GM18868 (cell line): ENCODE measurements around the gene CISH.
A peak's percentile ranks its signal among the peaks of the same experiment; 100 is the strongest.

ENCODE experiments used
- ATAC-seq: cut with Tn5 transposase; IDR thresholded peaks from one replicate; pipeline ENCODE4 v1.9.1; 2021; ENCODE audit warnings: mild to moderate bottlenecking, moderate library complexity; ENCODE audit not compliant: unreplicated experiment

Gene CISH

DNA sequence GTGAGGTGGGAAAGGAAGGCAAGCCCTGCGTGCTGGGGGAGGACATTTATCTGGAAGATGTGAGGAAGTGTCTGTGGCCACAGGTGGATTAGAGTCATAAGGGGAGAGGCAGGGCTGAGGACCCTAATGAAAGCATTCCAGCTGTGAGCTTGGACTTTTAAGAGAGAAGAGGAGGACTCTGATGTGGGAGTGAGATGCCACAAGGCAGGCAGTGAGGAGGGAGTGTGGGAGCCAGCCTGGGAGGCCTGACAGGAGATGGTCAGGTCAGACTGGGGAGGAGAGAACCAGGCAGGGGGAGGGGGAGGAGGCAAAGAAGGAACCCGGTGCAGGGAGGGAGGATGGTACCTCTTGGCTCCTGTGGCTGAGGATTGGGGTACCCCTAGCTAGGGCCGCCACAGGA, 26.4 kb upstream of the CISH start:
- ATAC-seq: no peak

GRCh38 chr3:50637011-50637410, 25.4 kb upstream of the CISH start:
- no peak for ATAC-seq

GRCh38 chr3:50635066-50635465, 23.5 kb upstream of the CISH start:
- no peak for ATAC-seq

DNA sequence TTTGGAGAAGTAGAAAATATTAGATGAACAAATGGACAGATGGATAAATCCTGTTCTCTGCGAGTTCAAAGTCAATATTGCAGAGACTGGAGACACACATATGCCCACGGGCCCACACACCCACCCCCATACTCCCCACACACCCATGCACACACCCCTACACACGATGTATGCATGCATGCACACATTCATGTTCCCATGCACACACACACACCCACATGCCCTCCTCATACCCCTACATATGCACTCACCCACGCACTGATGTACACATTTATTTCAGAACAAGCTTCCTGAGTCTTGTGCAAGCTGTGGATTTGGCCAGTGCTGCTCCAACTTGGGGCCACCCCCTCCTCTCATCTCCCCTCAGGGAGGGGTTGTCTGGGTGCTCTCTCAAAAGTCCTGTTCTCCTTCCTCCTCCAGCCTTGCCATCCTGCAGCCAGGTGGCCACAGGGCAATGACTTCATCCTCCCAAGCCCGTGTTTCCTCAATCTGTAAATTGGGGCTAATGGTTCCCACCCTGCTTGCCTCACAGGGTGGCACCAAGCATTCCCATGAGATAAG, 21.7 kb upstream of the CISH start:
- ATAC-seq: no peak

GRCh38 chr3:50632450-50632849, 20.9 kb upstream of the CISH start:
- no peak for ATAC-seq

- no peak for ATAC-seq
Measured at GRCh38 chr3:50630877-50631276, 19.3 kb upstream of the CISH start.

DNA sequence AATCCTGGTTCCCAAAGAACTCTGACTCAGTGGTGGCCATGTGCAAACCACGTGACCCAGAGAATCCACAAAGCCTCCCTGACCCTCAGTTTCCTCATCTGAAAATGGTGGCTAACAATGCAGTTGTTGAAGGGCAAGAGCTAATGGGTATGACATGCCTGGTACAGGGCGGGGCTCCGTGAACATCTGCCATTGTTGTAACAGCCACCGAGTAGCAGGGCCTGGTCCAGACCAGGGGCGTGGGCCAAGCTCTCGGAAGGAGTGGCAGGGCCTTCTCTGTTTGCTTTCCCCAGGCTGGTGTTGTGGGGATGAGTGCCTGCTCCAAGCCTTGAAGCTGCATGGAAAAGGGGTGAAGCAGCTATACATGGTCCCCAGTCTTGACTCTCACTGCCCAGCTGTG, 18.8 kb upstream of the CISH start:
- no peak for ATAC-seq

- no peak for ATAC-seq
Measured at GRCh38 chr3:50628601-50629000, 17.0 kb upstream of the CISH start.

- no peak for ATAC-seq
Measured at GRCh38 chr3:50627407-50628051, 16.0 kb upstream of the CISH start.

GRCh38 chr3:50626401-50626800, 14.8 kb upstream of the CISH start:
- no peak for ATAC-seq

DNA sequence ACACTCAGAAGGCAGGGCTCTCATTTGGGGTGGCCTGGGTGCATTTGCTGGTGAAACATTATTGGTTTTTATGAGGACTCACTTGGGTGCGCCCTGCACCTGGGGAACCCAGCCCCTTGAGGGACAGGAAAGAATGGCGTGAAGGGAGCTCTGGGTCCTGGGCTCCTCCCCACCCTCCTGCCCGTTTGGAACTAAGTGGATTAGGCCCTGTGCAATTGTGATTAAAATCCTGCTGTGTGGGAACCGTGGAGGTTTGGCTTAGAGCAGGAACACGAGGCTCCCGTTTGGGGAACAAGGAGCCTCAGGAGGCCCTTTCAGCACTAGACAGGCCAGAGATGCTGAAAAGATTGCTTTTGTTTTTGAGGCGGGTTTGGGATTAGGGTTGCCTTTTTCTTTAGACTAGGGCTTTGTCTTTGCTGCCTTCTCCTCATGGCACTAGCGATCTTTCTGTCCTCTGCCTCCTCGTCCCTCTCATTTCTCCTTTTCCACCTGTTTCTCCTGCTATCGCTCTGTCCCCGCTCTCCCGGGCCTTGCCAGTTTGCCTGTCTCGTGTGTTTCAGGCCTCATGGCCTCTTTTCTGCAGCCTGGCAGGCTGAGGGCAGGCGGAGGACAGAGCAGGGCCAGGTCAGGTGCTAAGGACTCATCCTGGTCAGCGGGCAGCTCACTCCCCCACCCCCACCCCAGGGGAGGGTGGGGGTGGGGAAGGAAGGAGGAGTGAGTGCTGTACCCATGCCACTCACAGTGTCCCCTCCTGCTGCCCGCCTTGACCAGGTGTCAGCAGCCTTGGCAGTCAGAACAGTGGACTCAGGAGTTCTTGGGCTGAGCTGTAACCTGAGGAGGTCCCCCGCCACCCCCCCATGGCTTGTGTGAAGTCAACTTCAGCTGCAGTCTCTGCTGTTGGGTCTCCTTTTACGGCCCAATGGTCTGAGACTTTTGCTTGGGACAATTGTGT, 13.9 kb upstream of the CISH start:
- ATAC-seq: no peak

DNA sequence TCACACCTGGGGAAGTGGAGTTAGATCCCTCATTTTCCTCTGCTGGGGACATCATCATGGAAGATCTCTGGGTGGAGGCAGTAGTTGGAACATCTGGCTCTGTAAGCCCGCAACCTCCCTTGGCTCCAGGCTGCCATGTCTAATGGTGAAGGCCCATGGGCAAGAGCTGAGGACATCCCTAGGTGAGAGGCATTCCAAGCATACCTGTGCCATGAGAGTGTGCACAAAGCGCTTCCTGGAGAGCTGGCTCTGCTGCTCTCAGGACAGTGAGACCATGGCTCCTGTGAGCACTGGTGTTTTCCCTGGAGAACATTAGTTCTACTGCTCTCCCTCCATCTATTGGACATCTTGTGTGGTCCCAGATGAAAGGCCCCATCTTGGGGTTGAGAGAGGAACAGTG, 13.1 kb upstream of the CISH start:
- ATAC-seq: no peak

DNA sequence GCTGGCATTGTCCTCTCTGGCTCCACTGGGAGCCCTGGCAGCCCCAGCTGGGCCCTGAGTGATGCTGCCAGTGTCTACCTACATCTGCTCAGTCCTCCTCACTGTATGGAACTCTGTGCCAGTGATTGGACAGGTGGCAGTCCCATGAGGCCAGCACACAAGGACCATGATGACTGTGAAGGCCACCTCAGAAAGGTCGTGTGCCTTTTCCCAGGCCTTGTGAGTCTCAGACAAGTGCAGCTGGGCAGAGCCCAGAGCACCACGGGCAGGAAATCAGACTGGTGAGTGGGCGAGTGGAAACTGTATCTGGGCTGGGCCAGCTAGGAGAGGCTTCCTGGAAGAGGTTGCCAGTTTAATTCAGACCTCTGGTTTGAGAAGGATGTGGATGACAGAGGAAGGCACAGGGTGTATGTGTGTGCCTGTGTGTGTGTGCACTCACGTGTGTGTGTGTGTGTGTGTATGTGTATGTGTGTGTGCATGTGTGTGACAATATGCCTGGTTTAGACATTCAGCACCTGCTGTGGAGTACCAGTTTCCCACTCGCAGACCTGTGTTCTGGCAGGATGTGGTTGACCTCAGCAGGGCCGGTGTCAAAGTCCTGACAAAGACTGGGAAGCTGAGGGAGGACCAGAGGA, 12.4 kb upstream of the CISH start:
- no peak for ATAC-seq

DNA sequence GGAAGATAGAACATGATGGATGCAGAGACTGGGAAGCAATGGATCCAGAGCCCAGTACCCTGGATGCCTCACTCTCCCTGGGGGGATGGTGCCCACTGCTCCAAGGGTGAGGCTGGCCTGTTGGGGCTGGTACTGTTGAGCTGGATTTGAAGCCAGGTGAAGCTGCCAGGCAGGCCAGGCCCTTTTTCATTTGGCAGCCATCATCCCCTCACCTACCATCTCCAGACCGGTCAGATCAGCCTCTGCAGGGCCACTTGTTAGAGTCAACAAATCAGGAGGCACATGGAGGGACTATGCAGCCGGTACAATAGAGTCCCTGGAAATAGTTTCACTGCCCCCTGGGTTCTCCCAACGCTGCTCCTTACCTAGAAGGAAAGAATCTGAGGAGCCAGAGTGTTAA, 11.3 kb upstream of the CISH start:
- ATAC-seq: no peak

DNA sequence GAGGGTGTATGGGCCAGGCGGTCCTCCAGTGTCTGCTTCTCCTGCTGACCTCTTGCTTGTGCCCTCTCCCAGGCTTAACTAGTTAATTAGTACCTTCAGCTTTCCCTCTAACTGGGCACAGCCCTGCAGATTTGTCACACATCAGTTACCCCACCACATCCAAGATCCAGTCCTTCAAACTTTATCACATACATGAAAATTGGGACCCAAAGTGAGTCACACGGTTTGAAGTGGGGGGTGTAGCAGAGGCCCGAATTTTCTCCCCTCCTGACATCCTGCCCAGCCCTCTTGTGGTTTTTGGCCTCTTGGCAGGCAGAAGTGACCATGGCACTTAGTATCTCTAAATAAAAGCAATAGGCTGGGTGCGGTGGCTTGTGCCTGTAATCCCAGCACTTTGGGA, 9.2 kb upstream of the CISH start:
- no peak for ATAC-seq

DNA sequence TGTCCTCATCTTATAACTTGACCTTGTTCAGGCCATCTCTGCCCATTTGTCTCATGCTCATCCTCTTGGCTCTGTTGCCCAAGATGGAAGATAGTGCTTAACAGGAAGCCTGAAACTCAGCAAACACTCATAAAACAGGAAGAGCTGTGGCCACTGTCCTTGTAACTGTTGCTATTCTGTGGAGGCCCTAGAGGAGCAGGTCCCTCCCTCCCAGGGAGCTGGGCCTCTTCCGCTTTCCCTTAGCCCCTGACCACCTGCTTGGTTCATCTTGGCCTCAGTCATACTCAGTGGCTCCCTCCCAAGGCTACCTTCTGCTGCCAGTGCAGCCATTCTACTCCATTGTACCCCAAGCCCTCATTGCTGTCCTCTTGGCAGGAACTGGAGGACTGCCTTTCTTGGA, 8.8 kb upstream of the CISH start:
- ATAC-seq: no peak

- ATAC-seq: no peak
Measured at GRCh38 chr3:50617911-50618481, 6.4 kb upstream of the CISH start.

DNA sequence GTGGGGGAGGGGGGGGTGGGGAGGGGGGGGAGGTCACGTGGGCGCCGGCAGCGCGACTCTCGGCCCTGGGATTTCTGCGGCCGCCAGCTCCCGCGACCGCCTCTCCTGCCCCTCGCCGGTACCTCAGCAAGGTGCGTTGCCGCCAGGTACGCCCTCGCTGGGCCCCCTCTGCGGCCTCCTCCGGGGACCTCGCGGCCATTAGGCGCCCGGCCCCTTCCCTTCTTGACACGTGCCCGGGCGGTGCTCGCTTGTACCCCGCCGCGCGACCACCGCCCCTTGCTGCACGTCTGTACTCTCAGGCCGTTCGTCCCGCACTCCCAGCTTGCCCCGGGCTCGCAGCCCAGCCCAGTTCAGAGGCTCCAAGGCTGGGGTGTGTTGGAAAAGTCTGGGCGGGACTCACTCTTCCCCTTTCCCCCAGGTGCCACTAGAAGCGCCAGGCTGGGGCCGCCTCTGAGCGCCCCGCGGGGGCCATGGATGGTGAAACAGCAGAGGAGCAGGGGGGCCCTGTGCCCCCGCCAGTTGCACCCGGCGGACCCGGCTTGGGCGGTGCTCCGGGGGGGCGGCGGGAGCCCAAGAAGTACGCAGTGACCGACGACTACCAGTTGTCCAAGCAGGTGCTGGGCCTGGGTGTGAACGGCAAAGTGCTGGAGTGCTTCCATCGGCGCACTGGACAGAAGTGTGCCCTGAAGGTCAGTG, 5.7 kb upstream of the CISH start, which contains the start of gene MAPKAPK3:
Gene MAPKAPK3, plus strand, starts transcription at position 56 of the 696 bp plus-strand sequence. Its CDS starts 415 bp downstream, at position 471.
- ATAC-seq: peak; percentile 9

- peak; percentile 66 for ATAC-seq
Measured at GRCh38 chr3:50616770-50617095, 5.2 kb upstream of the CISH start.

GRCh38 chr3:50616003-50616769, 4.6 kb upstream of the CISH start:
- peak; percentile 40 for ATAC-seq
